ENCODE measurements around the gene NAALADL2. TPM values are rescaled to one million over a fixed set of nuclear protein-coding genes. Genes with fewer than 3 reads are reported as not detected.

NAALADL2 gene
- total and polyA plus RNA-seq, 9 of the 15 experiments (the other 6 are each of a cell fraction or from before 2014, with no cell fraction given): 0.29 to 1.1 (median 0.79) TPM; not detected in 1

- TF ChIP-seq, protein P1, sequence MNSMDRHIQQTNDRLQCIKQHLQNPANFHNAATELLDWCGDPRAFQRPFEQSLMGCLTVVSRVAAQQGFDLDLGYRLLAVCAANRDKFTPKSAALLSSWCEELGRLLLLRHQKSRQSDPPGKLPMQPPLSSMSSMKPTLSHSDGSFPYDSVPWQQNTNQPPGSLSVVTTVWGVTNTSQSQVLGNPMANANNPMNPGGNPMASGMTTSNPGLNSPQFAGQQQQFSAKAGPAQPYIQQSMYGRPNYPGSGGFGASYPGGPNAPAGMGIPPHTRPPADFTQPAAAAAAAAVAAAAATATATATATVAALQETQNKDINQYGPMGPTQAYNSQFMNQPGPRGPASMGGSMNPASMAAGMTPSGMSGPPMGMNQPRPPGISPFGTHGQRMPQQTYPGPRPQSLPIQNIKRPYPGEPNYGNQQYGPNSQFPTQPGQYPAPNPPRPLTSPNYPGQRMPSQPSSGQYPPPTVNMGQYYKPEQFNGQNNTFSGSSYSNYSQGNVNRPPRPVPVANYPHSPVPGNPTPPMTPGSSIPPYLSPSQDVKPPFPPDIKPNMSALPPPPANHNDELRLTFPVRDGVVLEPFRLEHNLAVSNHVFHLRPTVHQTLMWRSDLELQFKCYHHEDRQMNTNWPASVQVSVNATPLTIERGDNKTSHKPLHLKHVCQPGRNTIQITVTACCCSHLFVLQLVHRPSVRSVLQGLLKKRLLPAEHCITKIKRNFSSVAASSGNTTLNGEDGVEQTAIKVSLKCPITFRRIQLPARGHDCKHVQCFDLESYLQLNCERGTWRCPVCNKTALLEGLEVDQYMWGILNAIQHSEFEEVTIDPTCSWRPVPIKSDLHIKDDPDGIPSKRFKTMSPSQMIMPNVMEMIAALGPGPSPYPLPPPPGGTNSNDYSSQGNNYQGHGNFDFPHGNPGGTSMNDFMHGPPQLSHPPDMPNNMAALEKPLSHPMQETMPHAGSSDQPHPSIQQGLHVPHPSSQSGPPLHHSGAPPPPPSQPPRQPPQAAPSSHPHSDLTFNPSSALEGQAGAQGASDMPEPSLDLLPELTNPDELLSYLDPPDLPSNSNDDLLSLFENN (IDR thresholded peaks at IDR 0.05; ENCODE audit: low read depth in 2 of 2, low read length in 2 of 2): no peak
- no peak for TF ChIP-seq POLR3G (IDR thresholded peaks at IDR 0.05; ENCODE audit: extremely low read depth, insufficient read length, insufficient replicate concordance)
- TF ChIP-seq ZNF507 (tag; conservative IDR thresholded peaks at IDR 0.05): no peak
- TF ChIP-seq ZNF76 (CRISPR knock-in tag; IDR thresholded peaks at IDR 0.05; ENCODE audit: borderline replicate concordance): no peak
- TF ChIP-seq HNRNPL (IDR thresholded peaks at IDR 0.05; ENCODE audit: low read depth, low read length): no peak
- TF ChIP-seq, protein P2, sequence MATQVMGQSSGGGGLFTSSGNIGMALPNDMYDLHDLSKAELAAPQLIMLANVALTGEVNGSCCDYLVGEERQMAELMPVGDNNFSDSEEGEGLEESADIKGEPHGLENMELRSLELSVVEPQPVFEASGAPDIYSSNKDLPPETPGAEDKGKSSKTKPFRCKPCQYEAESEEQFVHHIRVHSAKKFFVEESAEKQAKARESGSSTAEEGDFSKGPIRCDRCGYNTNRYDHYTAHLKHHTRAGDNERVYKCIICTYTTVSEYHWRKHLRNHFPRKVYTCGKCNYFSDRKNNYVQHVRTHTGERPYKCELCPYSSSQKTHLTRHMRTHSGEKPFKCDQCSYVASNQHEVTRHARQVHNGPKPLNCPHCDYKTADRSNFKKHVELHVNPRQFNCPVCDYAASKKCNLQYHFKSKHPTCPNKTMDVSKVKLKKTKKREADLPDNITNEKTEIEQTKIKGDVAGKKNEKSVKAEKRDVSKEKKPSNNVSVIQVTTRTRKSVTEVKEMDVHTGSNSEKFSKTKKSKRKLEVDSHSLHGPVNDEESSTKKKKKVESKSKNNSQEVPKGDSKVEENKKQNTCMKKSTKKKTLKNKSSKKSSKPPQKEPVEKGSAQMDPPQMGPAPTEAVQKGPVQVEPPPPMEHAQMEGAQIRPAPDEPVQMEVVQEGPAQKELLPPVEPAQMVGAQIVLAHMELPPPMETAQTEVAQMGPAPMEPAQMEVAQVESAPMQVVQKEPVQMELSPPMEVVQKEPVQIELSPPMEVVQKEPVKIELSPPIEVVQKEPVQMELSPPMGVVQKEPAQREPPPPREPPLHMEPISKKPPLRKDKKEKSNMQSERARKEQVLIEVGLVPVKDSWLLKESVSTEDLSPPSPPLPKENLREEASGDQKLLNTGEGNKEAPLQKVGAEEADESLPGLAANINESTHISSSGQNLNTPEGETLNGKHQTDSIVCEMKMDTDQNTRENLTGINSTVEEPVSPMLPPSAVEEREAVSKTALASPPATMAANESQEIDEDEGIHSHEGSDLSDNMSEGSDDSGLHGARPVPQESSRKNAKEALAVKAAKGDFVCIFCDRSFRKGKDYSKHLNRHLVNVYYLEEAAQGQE (IDR thresholded peaks at IDR 0.05; ENCODE audit: borderline replicate concordance): no peak
- TF ChIP-seq, protein P2 (CRISPR knock-in tag; IDR thresholded peaks at IDR 0.05; ENCODE audit: low read depth): no peak
- no peak for TF ChIP-seq FOSL1 (tag; conservative IDR thresholded peaks at IDR 0.05)
Measured at GRCh38 chr3:175640958-175641357, 781.8 kb downstream of the NAALADL2 start (continued).
